NCI-H2227 (cell line): ENCODE measurements around the gene ATP2A2.
"Not testable (repeated sequence)": the region's sequence is repeated elsewhere in the genome, so short reads cannot be mapped to it uniquely, and the experiment has no call there.

Source experiments
- DNase-seq: peaks from one replicate; lab custom pipeline; 2025; ENCODE audit not compliant: unreplicated experiment; lab: John Stamatoyannopoulos, UW

The ATP2A2 gene

DNA sequence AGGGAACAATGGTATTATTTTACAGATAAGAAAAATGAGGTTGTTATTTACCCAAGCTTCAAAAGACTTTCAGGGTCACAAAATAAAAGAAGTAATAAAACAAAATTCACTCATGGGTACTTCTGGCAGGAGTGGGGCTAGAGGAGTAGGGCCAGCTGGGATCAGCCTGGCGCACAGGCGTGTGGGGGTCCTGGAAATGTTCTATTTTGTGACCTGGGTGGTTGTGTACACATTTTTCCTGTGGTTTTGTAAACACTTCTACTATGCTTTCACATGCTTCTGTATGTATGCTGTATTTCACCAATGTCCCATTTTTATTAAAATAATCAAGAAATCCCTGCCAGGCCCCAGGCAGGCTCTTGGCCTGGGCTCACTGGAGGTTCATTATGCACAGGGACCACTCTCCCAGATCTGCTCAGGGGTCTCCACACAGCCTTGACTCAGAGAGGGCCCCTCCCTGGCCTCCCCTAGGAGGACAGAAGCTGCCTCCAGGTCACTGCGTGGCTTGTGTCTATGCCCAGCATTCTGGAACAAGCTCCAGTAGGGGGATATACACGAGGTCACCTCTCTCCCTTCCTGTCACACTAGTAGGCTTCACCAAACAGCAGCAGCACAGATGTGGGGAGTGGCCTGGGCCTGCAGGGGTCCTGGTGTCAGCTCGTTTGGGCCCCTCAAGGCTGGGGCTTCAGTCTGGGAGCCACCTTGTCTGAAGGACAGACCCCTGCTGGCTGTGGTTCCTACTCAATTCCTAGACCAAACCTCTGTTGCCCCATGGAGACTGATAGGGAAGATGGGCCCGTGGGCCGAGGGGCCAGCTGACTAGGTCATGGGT, 84.7 kb downstream of the ATP2A2 start:
- DNase-seq = no peak

GRCh38 chr12:110366321-110367142, 85.5 kb downstream of the ATP2A2 start:
- DNase-seq = no peak

DNA sequence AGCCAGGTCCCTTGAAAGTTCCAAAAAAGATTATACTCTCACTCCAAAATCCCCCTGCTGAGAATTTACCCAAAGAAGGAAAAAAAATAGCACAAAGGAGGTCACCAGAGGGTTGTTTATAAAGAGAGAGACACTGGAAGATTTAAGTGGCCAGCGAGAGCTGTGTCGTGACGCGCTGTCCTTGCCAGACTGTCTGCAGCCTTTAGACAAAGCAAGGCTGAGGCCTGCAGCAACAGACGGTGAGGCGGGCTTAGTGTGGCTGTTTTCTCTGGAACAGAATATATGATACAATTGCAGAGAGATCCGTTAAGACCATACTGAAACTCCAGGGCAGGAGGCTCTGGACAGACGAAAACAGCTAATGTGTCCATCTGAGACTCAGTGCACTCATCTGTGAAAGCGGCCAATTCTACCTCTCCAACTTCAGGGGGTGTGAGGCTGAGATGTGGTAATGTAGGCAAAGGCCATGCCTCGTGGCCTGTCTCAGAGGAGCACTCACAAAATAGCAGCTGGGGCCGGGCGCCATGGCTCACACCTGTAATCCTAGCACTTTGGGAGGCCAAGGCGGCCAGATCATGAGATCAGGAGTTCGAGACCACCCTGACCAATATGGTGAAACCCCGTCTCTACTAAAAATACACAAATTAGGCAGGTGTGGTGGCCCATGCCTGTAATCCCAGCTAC, 86.3 kb downstream of the ATP2A2 start:
- peak; percentile 54 for DNase-seq

- DNase-seq = no peak
These were observed 88.9 kb downstream of the ATP2A2 start for GRCh38 chr12:110369992-110370391.

DNA sequence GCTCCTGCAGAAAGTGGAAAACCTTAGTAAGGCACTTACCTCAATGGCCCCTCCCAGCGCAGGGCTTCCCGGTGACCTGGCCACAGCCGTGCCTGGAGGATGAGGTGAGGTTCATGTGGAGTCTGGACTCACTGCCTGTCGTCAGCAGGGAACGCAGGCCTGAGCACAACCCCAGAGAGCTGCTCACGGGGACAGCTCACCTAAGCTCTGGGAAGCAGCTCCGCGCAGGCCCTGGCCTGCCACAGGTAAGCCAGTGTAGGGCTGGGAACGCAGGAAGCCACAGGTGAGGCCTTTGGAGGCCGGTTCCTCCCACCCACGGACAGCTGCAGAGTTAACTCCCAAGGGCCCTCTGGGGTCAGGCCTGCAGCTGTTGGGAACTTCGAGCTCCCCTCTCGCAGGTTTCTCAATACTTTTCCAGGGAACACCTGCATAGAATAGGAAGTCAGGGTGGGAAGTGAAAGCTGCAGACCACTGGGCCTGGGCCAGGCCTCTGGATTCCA, 89.7 kb downstream of the ATP2A2 start:
- DNase-seq = no peak

DNA sequence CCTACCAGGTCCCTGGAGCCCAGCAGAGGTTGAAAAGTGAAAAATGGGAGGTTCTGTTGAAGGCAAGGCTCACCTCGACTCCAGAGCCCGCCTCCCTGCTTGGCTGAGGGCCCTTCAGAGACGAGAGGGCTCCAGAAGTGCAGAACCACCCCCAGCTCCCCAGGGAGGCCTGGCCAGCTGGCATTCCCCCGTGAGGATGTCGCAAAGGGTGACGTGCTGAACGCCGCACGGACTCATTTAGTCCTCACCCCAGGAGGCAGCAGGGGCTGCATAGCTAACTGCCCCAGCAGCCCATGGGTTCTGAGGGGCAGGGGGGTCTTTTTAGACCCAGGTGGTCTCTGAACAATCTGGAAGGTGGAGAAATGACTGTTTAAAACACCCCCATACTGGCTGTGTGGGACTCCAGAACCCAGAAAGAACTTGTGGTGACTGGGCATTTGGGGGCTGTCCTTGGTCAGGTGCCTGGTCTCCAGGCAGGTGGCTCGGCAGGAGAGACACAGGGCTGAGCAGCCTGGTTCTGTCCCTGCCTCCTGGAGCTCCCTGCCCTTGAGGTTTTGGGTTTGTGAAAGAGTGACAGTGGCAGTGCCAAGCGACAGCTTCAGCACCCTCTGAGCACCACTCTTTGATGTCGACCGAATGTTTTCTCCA, 90.5 kb downstream of the ATP2A2 start:
- no peak for DNase-seq

DNA sequence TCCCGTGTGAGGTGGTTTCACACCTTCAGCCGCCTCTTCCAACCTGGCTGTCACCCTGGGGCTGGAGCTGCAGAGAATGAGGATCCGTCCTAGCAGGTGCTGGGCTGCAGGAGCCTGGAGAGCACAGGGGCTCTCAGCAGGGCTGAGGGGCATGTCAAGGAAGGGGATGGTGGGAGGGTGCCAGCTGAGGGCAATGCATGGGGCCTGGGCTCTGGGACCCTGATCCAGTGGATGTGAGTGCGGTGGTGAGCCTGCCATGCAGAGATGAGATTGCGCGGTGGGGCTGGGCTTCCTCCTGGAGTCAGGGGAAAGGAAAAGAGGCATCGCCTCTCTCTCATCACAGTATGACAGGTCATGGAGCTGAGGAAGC, 91.0 kb downstream of the ATP2A2 start:
- no peak for DNase-seq

GRCh38 chr12:110373025-110373424, 92.0 kb downstream of the ATP2A2 start:
- no peak for DNase-seq

DNA sequence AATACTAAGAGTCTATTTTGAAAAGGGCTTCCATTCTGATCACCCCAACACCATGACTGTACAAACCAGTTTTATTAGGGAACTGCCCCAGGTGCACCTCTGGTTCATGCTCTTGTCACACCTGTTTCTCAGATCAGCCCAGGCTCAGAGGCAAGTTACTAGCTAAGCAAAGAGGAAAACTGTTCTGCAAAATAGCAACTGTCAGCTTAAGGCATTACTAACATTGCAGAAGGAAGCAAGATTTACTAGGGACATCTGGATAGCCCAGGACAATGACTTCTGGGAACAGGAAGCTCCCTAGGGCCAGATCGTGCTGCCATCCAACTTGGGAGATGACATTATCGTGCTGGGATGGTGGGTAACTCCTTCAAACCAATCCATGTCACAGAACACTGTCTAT, 92.4 kb downstream of the ATP2A2 start:
- no peak for DNase-seq

- no peak for DNase-seq
These were observed 93.0 kb downstream of the ATP2A2 start for GRCh38 chr12:110373962-110374611.

DNA sequence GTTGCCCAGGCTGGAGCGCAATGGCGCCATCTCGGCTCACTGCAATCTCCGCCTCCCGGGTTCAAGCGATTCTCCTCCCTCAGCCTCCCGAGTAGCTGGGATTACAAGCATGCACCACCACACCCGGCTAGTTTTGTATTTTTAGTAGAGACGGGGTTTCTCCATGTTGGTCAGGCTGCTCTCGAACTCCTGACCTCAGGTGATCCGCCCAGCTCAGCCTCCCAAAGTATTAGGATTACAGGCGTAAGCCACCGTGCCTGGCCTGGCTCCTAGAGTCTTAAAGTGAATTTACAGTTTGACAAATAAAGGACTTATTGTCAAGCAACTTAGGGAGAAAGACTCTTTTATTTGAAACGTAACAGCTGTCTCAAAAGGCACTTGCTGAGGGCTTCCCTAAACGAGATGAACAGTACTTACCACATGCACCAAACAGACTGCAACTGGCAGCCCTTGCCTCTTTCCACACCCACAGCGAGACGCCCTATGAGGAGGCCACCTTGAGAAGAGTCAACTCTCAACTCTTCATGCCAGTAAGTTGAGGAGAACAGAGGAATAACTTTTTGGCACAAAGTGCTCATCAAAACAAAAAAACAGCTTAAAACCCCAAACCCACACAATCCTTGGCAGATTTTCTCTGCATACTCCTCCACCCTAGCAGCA, 97.2 kb downstream of the ATP2A2 start:
- not testable (repeated sequence) for DNase-seq

DNA sequence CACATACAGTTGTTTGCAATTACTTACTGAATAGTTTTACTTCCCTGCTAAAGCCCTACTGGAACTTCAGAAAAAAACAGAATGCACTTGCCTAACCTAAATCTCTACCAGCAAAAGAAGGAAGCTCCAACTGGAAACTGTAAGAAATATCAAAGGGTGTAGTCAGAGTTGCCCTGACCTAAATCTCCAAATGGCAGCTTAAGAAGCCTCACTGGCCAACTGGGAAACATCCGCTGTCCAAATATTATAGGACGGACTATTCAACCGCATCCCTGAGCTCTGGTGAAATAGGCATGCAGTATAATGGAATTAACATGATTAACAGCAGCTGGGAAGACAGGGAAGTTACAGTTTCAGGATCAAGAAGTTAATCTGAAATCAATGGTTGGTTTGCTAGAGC, 98.2 kb downstream of the ATP2A2 start:
- no peak for DNase-seq

DNA sequence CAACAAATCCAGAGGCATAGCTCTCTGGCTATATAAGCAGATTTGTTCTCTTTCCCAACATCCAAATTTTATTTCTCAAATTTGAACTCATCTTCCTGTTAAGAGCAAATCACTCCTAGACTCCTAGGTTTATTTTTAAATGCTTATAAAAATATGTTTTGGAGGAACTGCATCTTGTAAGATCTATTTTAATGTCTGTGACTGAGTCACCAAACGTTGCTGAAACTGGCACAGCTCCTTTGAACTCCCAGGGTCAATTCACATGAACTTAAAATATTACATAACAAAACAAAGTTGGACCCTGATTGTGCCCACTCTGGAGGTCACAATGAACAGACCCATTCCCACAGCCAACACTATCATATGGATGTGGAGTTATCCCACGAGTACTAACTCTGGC, 98.6 kb downstream of the ATP2A2 start:
- no peak for DNase-seq

GRCh38 chr12:110382683-110383082, 101.6 kb downstream of the ATP2A2 start:
- no peak for DNase-seq
